Fibroblast of the aortic adventitia (primary cell): ENCODE data around the gene ANKRD34C. TPM values are rescaled to one million over a fixed set of nuclear protein-coding genes. Genes with fewer than 3 reads are reported as not detected.

Experiments used
- DNase-seq: peaks from one replicate; pipeline ENCODE4 v3.0.0-alpha.2; 2010; ENCODE audit warnings: low read depth
- H3K4me3 ChIP-seq: 2 replicates; pipeline ENCODE4 v1.5.1; 2011; ENCODE audit warnings: low read depth, mild to moderate bottlenecking, control low read depth, low read length, moderate library complexity
- total RNA-seq: library from RNA; depleted of rRNA; stranded (reverse); fragments of >200 nt; gene quantifications from 2 replicates; pipeline ENCODE4 v1.2.3, GENCODE V29; 2012; ENCODE audit warnings: low replicate concordance
- TF ChIP-seq, protein P1 (sequence below): IDR thresholded peaks from 2 replicates; pipeline ENCODE4 v1.5.1; 2011; ENCODE audit warnings: mild to moderate bottlenecking, low read length, control low read depth, inconsistent platforms; ENCODE audit not compliant: insufficient read depth

ANKRD34C gene
- total RNA-seq, result not detected in 2 replicates

DNA sequence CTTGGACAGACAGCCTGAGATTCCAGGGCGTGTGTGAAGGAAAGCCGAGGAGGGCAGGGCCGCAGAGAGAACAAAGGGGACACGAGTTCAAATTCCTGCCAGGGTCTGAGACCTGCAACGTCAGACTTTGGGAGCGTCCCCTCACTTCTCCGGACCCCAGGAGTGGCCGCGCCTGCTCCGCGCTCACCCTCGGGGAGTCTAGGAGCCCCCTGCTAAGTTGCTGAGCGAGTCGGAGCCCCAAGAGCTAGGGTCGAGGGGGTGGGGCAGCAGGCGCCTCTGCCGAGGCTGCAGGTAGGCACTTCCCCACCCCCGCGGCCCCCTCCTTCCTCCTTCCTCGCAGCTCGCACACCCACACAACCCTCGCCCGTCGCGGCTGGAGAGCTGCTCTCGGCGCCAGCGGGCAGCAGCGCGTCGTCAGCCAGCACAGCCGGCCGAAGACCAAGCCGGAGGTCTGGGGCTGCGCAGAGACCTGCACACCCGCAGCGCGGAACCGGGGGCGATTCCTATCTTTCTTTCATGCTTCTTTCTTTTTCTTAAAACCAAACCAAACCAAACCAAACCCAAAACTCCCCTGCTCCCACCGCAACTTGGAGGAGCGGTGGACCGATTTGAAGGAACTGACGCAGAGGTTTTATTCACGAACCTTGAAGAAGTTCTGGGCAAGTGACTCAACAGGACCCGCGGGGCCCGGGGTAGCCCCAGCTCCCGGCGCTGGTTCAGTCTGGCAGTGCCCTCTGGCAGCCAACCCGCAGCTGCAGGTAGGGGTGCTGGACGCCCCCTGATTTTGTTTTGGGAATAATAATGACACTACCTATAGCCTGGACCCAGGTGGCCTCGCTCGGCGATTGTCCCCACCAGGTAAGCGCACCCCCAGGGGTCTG, at the start of gene ANKRD34C:
Gene ANKRD34C, plus strand, starts transcription at position 352 of the 881 bp plus-strand sequence. CDS start 10,563 bp downstream, outside the sequence.
- H3K4me3 ChIP-seq, result no peak within 1 kb of the TSS
- TF ChIP-seq, protein P1, sequence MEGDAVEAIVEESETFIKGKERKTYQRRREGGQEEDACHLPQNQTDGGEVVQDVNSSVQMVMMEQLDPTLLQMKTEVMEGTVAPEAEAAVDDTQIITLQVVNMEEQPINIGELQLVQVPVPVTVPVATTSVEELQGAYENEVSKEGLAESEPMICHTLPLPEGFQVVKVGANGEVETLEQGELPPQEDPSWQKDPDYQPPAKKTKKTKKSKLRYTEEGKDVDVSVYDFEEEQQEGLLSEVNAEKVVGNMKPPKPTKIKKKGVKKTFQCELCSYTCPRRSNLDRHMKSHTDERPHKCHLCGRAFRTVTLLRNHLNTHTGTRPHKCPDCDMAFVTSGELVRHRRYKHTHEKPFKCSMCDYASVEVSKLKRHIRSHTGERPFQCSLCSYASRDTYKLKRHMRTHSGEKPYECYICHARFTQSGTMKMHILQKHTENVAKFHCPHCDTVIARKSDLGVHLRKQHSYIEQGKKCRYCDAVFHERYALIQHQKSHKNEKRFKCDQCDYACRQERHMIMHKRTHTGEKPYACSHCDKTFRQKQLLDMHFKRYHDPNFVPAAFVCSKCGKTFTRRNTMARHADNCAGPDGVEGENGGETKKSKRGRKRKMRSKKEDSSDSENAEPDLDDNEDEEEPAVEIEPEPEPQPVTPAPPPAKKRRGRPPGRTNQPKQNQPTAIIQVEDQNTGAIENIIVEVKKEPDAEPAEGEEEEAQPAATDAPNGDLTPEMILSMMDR, result no peak
- DNase-seq, result no peak

DNA sequence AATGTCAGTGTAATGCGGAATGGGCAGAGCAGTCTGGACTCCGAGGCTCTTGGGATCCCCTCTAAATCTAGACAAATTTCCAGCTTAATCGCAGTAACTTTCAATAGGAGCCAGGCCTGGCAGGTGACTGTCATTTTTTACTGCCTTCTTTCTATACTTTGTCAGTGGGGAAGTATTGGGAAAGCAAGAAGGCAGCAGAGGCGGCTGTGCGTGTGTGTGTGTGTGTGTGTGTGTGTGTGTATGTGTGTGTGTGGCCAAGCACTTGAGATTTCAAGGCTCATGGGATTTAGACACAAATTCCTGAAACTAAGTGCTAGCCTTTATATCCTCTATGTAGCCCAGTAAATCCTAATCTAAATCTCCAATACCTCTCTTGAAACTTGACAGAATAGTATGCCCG, 49.3 kb upstream of the ANKRD34C start:
- no peak for DNase-seq
- TF ChIP-seq, protein P1, result no peak
- H3K4me3 ChIP-seq, result no peak overlapping the region

DNA sequence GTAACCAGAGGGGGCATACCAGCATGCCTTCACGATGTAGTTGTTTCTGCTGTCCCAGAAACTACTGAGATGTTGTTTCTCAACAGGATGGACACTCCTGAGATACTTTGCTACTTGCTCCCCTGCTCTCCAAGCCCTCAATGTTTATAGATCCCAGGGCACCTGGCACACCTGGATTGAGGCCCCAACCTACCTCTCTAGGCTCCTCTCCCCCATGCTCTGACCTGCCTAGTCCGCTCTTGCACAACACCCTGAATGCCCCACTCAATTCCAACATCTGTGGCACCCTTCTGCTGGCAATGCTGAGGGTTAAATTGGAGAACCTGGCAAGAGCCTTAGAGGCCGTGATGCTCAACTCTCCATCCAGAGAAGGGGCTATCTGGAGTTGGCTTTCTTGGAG, 42.5 kb upstream of the ANKRD34C start:
- DNase-seq, result no peak
- TF ChIP-seq, protein P1, result no peak
- H3K4me3 ChIP-seq, result no peak overlapping the region

DNA sequence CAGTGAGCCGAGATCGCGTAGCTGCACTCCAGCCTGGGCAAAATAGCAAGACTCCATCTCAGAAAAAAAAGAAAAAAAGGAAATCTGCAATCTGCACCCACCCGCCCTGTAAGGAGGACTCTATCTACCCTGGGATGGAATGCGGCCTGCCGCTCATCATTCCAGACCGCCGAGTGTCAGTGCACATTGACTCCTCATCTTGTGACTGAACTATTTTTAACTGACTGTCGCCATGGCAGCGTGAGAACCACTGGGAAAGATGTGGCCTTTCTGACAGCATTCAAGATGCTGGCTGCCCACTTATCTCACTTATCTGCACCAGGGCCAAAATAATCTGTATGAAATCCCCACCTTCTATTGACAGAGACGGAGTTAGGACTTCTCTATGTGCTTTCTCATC, 38.8 kb upstream of the ANKRD34C start:
- H3K4me3 ChIP-seq, result no peak overlapping the region
- DNase-seq, result no peak
- TF ChIP-seq, protein P1, result no peak

DNA sequence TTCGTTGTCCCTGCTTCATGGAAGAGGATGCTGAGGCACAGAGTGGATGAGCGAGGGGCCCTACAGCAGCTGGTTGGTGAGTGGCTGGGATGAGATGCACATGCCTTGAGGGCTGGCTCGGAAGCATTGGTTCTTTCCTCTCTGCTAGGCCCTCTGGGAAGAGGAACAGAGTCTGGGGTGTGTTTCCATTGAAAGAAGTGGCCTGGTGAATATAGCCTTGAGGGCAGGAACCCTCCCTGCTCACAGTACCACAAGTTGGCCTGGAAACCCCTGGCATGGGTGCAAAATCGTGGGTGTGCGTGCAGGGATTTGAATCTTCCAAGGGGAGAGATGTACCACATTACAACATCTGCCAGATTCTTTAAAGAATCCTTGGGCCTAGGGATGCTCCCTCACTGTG, 37.6 kb upstream of the ANKRD34C start:
- no peak overlapping the region for H3K4me3 ChIP-seq
- TF ChIP-seq, protein P1, result no peak
- DNase-seq, result no peak

DNA sequence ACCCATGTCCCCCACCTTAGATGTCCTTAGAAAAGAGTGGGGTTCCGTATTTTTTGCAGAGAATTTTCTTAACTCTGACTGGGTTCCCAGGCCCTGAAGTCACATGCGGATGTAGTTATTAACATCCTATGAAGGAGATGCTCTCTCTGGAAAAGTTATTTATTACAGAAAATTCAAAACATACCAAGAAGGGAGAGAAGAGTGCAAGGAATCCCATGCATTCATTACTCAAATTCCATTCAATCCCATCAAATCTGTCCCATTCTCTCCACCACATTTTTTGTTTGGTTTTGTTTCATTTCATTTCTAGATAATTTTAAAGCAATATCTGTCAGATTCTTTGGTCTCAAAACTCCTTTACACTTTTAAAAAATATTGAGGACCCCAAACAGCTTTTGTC, 34.3 kb upstream of the ANKRD34C start:
- TF ChIP-seq, protein P1, result no peak
- DNase-seq, result no peak
- no peak overlapping the region for H3K4me3 ChIP-seq
